IPS DF 6.9 (cell line): ENCODE measurements around the gene TADA2B.

Experiments
- DNase-seq: peaks from one replicate; pipeline ENCODE4 v3.0.0-alpha.2; 2013; ENCODE audit warnings: low read depth, low spot score
- H3K27ac ChIP-seq: one replicate; pipeline ENCODE4 v1.5.1; 2013; ENCODE audit warnings: low read length, control low read depth
- H3K27me3 ChIP-seq: 2 replicates; pipeline ENCODE4 v1.6.1; 2013; ENCODE audit warnings: mild to moderate bottlenecking, low read length; ENCODE audit not compliant: control insufficient read depth, insufficient read depth
- H3K36me3 ChIP-seq: 2 replicates; pipeline ENCODE4 v1.6.1; 2013; ENCODE audit warnings: low read length; ENCODE audit not compliant: control insufficient read depth, insufficient read depth
- H3K4me1 ChIP-seq: 2 replicates; pipeline ENCODE4 v1.6.1; 2013; ENCODE audit warnings: low read length; ENCODE audit not compliant: control insufficient read depth, insufficient read depth
- H3K4me3 ChIP-seq: 2 replicates; pipeline ENCODE4 v1.5.1; 2013; ENCODE audit warnings: mild to moderate bottlenecking, low read length
- H3K9me3 ChIP-seq: 2 replicates; pipeline ENCODE4 v1.6.1; 2013; ENCODE audit warnings: low read length, inconsistent platforms; ENCODE audit not compliant: control insufficient read depth, insufficient read depth
- WGBS: extraction: QIAGEN DNeasy Blood & Tissue Kit; methylation state at CpG from one replicate; pipeline ENCODE4 v1.1.7; 2013; ENCODE audit warnings: mixed read lengths, missing lambda C conversion rate; ENCODE audit not compliant: insufficient read length, insufficient coverage; 5-methylcytosine and 5-hydroxymethylcytosine counted together

The TADA2B gene

DNA sequence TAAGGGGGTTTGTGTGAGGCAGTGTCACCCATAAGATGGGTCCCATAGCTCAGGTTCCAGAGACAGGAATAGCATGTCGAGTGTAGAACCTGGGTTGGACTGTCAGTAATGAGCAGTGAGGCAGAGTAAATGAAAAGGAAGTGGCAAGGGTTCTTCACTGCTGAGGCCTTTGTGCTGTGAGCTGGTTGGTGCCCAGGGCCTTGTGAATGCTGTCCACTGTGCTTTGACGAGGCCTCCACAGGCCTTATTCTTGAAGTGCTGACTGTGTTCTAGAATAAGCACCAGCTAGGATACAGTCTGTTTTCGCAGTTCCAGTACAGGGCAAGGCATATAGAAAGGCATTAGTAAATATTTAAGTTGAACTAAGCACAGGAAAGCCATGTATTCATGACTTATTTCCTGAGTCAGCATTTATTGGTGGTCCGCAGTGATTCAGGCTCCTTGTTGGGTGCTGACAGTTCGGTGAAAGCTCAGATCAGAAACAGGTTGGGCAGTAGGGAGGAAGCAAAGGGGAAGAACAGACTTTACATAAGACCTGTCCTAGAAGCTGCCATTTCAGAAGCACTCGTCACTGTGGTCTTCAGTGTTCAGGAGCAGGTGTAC is 25.6 kb upstream of the TADA2B start:
- H3K36me3 ChIP-seq = peaks cover 18% of the 10 kb centered on the region
- H3K27me3 ChIP-seq = no peaks in the 10 kb centered on the region
- no peaks in the 10 kb centered on the region for H3K9me3 ChIP-seq
- DNase-seq = no peak
- H3K4me3 ChIP-seq = no peak overlapping the region
- H3K27ac ChIP-seq = no peak overlapping the region
- no peaks in the 10 kb centered on the region; the same call in 1 of the 2 replicates for H3K4me1 ChIP-seq
- no CpG with 5 or more reads among the region's 6 CpGs for WGBS

DNA sequence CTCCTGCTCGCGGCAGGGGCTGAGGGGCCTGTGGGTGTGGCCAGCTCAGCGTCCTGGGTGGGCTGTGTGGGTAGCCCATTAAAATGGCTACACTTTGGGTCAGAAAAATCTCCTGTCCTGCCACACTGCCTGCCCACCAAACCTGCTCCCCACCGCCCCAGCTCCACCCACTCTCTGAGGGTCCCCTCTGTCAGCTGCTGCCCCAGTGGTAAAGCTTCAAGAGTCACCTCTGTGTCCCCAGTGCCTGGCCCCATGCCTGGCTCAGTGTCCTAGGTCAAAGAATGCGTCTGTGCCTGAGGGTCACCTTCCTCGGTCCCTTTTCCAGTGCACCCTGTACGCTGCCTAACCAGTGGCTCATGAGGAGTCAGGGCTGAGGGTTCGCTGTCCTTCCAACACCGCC is 24.9 kb upstream of the TADA2B start:
- H3K27ac ChIP-seq = no peak overlapping the region
- no peak for DNase-seq
- WGBS = no CpG with 5 or more reads among the region's 9 CpGs
- no peaks in the 10 kb centered on the region; the same call in 1 of the 2 replicates for H3K4me1 ChIP-seq
- H3K27me3 ChIP-seq = no peaks in the 10 kb centered on the region
- H3K4me3 ChIP-seq = no peak overlapping the region; the same call in 1 of the 2 replicates
- H3K36me3 ChIP-seq = peaks cover 16% of the 10 kb centered on the region
- H3K9me3 ChIP-seq = no peaks in the 10 kb centered on the region

DNA sequence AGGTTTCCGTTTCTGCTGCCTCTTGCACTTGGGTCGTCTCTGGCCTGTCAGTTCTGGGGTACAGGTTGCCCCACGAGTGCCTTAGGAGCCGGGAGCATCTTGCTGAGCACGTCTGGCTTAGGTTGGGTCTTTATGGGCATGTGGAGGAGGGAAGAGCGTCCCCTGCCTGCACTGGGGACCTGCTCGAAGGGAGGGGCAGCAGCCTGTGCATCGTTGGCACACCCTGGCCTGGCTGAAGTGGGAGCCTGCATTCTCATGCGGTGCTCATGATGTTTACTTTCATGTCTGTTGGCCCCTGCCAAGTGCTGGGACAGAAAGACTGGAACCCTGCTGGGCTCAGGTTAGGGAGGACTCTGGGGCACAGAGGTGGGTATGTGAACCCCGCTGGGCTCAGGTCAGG is 23.8 kb upstream of the TADA2B start:
- no CpG with 5 or more reads among the region's 10 CpGs for WGBS
- no peak overlapping the region for H3K27ac ChIP-seq
- no peak overlapping the region for H3K4me3 ChIP-seq
- no peaks in the 10 kb centered on the region for H3K27me3 ChIP-seq
- no peaks in the 10 kb centered on the region for H3K9me3 ChIP-seq
- no peak for DNase-seq
- H3K36me3 ChIP-seq = peaks cover 14% of the 10 kb centered on the region
- no peaks in the 10 kb centered on the region; the same call in 1 of the 2 replicates for H3K4me1 ChIP-seq

DNA sequence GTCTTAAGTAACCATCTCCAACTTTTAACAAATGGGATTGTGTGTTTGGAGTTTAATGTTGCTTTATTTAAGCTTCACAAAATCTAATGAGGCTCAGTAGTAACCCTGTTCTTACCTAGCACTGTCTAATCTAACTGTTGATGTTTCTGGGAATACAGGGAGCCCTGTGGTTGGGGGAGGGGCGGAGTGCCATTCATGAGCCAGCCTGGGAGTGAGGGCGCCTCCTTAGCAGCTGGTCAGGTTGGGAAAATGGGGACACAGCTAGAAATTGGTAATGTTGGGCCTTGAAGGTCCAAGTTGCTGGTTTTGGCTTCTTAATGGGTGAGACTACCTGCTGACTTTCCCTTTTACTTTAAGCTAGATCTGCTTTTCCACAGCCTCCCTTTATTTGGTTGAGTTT is 22.9 kb upstream of the TADA2B start:
- H3K27ac ChIP-seq = no peak overlapping the region
- DNase-seq = no peak
- no peak overlapping the region for H3K4me3 ChIP-seq
- H3K4me1 ChIP-seq = no peaks in the 10 kb centered on the region; the same call in 1 of the 2 replicates
- H3K9me3 ChIP-seq = no peaks in the 10 kb centered on the region
- H3K27me3 ChIP-seq = no peaks in the 10 kb centered on the region
- WGBS = no CpG with 5 or more reads among the region's 2 CpGs
- peaks cover 12% of the 10 kb centered on the region for H3K36me3 ChIP-seq

DNA sequence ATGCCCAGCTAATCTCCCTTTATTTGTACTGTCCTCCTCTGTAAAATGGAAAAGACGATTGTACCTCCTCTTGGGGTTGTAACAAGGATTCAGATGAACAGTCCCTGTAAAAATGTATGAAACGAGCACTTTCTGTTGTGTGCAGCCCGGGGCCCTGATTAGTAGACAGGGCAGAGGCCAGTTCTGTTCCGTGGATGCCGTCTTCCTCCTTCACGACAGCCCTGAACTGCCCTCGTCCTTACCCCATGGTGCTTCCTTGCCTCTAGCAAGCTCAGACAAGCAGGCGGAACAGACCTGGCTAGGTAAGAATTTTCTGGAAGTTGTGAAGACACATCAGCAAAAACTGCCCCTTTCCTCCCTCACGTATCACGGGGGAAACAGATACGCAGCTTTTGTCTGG is 22.3 kb upstream of the TADA2B start:
- Histone ChIP-seq H3K4me3 (no peak overlapping the region), H3K27me3 (no peaks in the 10 kb centered on the region), H3K4me1 (no peaks in the 10 kb centered on the region; the same call in 1 of the 2 replicates), H3K27ac (no peak overlapping the region), H3K36me3 (peaks cover 12% of the 10 kb centered on the region), H3K9me3 (no peaks in the 10 kb centered on the region)
- no peak for DNase-seq
- WGBS = no CpG with 5 or more reads among the region's 11 CpGs

DNA sequence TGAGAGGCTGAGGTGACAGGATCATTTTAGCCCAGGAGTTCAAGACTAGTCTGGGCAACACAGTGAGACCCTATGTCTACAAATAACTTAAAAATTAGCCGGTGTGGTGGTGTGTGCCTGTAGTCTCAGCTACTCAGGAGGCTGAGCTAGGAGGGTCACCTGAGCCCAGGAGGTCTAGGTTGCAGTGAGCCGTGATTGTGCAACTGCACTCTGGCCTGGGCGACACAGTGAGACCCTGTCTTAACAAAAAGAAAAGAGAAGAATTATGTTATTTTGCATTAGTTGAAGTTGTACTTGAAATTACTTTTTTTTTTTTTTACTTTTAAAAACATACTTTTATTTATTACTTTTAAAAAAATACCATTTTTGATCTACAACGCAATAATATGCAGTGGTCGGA is 21.8 kb upstream of the TADA2B start:
- Histone ChIP-seq H3K27me3 (no peaks in the 10 kb centered on the region), H3K4me3 (no peak overlapping the region), H3K4me1 (no peaks in the 10 kb centered on the region; the same call in 1 of the 2 replicates), H3K27ac (no peak overlapping the region), H3K36me3 (peaks cover 12% of the 10 kb centered on the region; the same call in 1 of the 2 replicates), H3K9me3 (no peaks in the 10 kb centered on the region)
- DNase-seq = no peak
- no CpG with 5 or more reads among the region's 5 CpGs for WGBS

DNA sequence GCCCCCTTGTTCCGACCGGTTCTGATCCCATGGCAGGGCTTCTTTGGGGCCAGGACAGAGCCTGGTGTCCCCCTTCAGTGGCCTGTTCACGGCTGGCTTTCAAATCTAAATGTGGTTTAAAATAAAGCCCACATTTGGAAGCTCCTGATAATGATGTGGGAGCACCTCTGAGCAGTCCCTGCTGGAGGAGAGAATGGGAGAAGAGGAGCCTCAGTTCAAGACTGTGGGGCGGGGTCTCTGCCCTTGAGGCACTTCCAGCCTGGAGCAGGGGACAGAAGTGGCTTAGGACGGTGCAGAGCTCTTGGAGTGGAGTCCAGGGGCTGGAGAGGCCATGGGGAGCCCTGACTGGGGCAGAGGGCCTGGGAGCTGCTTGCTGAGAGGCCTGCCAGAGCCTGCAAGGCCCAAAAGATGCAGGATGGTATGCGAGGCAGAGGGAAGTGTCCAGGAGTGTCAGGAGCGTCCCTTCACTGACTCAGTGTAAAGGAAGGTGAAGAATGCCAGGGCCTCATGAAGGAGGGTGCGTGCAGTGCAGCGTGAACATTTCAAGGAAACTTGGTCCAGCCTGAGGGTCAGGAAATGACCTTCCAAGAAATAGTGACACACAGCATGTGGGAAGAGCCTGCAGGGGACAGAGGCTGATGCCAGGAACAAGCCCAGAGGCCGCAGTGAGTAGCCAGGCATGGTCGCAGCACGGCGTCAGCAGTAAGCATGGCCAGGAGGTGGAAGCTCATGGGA is 21.1 kb upstream of the TADA2B start:
- WGBS = no CpG with 5 or more reads among the region's 13 CpGs
- Histone ChIP-seq H3K9me3 (no peaks in the 10 kb centered on the region), H3K36me3 (peaks cover 12% of the 10 kb centered on the region; the same call in 1 of the 2 replicates), H3K4me3 (no peak overlapping the region), H3K4me1 (no peaks in the 10 kb centered on the region; the same call in 1 of the 2 replicates), H3K27ac (no peak overlapping the region), H3K27me3 (no peaks in the 10 kb centered on the region)
- DNase-seq = no peak

DNA sequence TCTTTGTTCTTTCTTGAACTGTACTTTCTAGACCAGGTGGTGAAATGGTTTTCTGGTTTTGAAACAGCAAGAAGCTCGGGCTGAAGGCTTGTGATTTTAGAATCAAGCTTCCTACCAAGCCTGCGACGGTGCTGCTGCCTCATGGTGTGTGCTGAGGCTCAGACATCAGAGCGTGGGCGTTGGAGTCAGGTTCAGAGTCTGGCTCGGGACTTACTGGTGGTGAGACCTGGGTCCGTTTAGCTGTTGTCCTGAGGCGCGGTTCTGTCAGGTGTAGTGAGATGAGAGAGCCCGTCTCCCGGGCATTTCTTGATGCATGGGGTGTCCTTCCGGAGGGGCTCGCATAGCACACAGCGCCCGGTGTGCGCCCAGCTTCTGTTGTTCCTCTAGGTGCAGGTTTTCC is 19.7 kb upstream of the TADA2B start:
- peaks cover 22% of the 10 kb centered on the region for H3K36me3 ChIP-seq
- H3K27ac ChIP-seq = no peak overlapping the region
- H3K27me3 ChIP-seq = no peaks in the 10 kb centered on the region
- no peak overlapping the region for H3K4me3 ChIP-seq
- no peaks in the 10 kb centered on the region; the same call in 1 of the 2 replicates for H3K4me1 ChIP-seq
- no CpG with 5 or more reads among the region's 16 CpGs for WGBS
- H3K9me3 ChIP-seq = no peaks in the 10 kb centered on the region
- no peak for DNase-seq

DNA sequence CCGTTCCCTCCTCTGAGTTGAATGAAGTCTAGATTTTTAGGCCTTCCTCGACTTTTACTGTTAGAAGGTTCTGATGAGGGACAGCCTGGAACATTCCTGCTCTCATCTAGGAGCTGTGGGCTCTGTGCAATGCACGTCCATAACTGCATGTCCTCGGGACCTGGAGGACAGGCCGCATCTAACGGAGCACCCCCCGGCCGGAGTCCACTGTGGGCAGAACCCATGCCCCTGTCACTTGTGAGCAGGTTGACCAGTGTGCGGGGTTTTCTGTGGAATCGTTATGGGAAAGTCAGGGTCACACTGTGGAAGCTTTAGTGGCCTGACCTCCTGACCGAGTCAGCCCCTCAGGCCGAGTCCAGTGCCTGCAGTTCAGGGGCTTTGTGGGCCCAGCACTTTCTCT is 19.3 kb upstream of the TADA2B start:
- no peaks in the 10 kb centered on the region for H3K27me3 ChIP-seq

DNA sequence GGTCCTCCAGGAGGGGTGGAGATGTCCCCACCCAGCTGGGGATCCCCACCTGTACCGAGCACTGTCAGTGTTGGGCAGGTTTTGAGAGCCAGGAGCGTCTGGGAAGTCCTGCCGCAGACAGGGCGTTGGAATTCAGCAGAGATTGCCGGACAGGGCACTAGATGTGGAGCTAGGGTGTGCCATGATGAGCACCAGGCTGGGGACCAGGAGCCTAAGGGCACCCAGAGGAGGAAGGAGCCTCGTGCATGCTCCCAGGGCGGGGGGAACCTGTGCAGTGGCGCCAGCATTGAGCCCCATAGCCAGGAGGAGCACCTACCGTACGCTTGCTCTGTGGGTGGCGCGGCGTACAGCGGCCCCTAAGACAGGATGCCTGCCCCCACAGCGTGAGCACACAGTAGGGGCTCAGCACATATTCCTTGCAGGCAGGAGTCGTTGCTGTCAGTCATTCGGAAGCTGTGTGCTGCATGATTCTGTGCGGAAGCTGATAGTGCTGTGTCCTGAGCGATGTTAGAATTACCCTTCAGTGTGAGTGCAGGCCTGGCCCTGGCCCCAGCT is 18.8 kb upstream of the TADA2B start:
- Histone ChIP-seq H3K4me1 (no peaks in the 10 kb centered on the region; the same call in 1 of the 2 replicates), H3K9me3 (no peaks in the 10 kb centered on the region), H3K36me3 (peaks cover 22% of the 10 kb centered on the region), H3K27me3 (no peaks in the 10 kb centered on the region), H3K27ac (no peak overlapping the region), H3K4me3 (no peak overlapping the region)
- DNase-seq = no peak
- no CpG with 5 or more reads among the region's 19 CpGs for WGBS

More for the DNA sequence above, 19.3 kb upstream of the TADA2B start:
- Histone ChIP-seq H3K9me3 (no peaks in the 10 kb centered on the region), H3K4me1 (no peaks in the 10 kb centered on the region; the same call in 1 of the 2 replicates), H3K27ac (no peak overlapping the region), H3K4me3 (no peak overlapping the region), H3K36me3 (peaks cover 22% of the 10 kb centered on the region)
- WGBS = no CpG with 5 or more reads among the region's 12 CpGs
- no peak for DNase-seq
